KMS-11 (cell line): ENCODE data around the gene PKIB.

Experiments
- H2AFZ ChIP-seq: fragments of 200-600 bp; sonication (generic); 2 replicates; pipeline ENCODE4 v1.6.1; 2016; ENCODE audit warnings: antibody characterized with exemption, mixed run types, low read depth
- H3K27ac ChIP-seq: fragments of 200-600 bp; sonication (generic); 2 replicates; pipeline ENCODE4 v1.6.1; 2016; ENCODE audit warnings: mild to moderate bottlenecking, mixed run types
- H3K27me3 ChIP-seq: fragments of 200-600 bp; sonication (generic); 2 replicates; pipeline ENCODE4 v1.6.1; 2017; ENCODE audit warnings: mild to moderate bottlenecking, low read depth, mixed run types, moderate library complexity; ENCODE audit not compliant: insufficient read depth
- H3K36me3 ChIP-seq: fragments of 200-600 bp; sonication (generic); 2 replicates; pipeline ENCODE4 v1.6.1; 2017; ENCODE audit warnings: mild to moderate bottlenecking, mixed run types; ENCODE audit not compliant: insufficient read depth
- H3K4me1 ChIP-seq: fragments of 200-600 bp; sonication (generic); 2 replicates; pipeline ENCODE4 v1.6.1; 2016; ENCODE audit warnings: mild to moderate bottlenecking, low read depth, mixed run types; ENCODE audit not compliant: poor library complexity, severe bottlenecking
- H3K4me2 ChIP-seq: fragments of 200-600 bp; sonication (generic); 2 replicates; pipeline ENCODE4 v1.7.0; 2016; ENCODE audit warnings: mild to moderate bottlenecking, mixed run types
- H3K4me3 ChIP-seq: fragments of 200-600 bp; sonication (generic); IDR thresholded peaks from 2 replicates; pipeline ENCODE4 v1.6.1; 2017; ENCODE audit warnings: low read depth, low read length, mixed read lengths; ENCODE audit not compliant: insufficient read depth
- H3K79me2 ChIP-seq: fragments of 200-600 bp; sonication (generic); 2 replicates; pipeline ENCODE4 v1.6.1; 2016; ENCODE audit warnings: low read depth, mixed run types; ENCODE audit not compliant: insufficient read depth
- H3K9ac ChIP-seq: fragments of 200-600 bp; sonication (generic); 2 replicates; pipeline ENCODE4 v1.6.1; 2016; ENCODE audit warnings: mild to moderate bottlenecking, mixed run types
- H4K20me1 ChIP-seq: fragments of 200-600 bp; sonication (generic); 2 replicates; pipeline ENCODE4 v1.6.1; 2016; ENCODE audit warnings: mild to moderate bottlenecking, mixed run types; ENCODE audit not compliant: insufficient read depth
- TF ChIP-seq, protein P1 (sequence below): fragments of 200-600 bp; sonication (generic); conservative IDR thresholded peaks from 2 replicates; pipeline ENCODE4 v1.6.1; 2017; ENCODE audit warnings: low read depth, mild to moderate bottlenecking, antibody characterized with exemption, low read length, moderate library complexity, mixed read lengths

PKIB gene

GRCh38 chr6:122772724-122773415, 162.7 kb downstream of the PKIB start:
- no peak overlapping the region for H3K4me2 ChIP-seq
- H3K27ac ChIP-seq, result no peak overlapping the region
- H3K79me2 ChIP-seq, result no peaks in the 10 kb centered on the region
- H3K9ac ChIP-seq, result no peak overlapping the region
- H4K20me1 ChIP-seq, result no peaks in the 10 kb centered on the region
- no peak overlapping the region for H3K4me3 ChIP-seq
- H2AFZ ChIP-seq, result no peak overlapping the region
- H3K4me1 ChIP-seq, result no peaks in the 10 kb centered on the region
- H3K36me3 ChIP-seq, result no peaks in the 10 kb centered on the region
- TF ChIP-seq, protein P1, sequence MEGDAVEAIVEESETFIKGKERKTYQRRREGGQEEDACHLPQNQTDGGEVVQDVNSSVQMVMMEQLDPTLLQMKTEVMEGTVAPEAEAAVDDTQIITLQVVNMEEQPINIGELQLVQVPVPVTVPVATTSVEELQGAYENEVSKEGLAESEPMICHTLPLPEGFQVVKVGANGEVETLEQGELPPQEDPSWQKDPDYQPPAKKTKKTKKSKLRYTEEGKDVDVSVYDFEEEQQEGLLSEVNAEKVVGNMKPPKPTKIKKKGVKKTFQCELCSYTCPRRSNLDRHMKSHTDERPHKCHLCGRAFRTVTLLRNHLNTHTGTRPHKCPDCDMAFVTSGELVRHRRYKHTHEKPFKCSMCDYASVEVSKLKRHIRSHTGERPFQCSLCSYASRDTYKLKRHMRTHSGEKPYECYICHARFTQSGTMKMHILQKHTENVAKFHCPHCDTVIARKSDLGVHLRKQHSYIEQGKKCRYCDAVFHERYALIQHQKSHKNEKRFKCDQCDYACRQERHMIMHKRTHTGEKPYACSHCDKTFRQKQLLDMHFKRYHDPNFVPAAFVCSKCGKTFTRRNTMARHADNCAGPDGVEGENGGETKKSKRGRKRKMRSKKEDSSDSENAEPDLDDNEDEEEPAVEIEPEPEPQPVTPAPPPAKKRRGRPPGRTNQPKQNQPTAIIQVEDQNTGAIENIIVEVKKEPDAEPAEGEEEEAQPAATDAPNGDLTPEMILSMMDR, result no peak
- no peaks in the 10 kb centered on the region for H3K27me3 ChIP-seq
